SK-N-SH (cell line): ENCODE measurements around the gene CCDC154. TPM values are rescaled to one million over a fixed set of nuclear protein-coding genes. Genes with fewer than 3 reads are reported as not detected.

Source experiments
- CTCF ChIA-PET: fragments of 300-600, 350-600 bp; formaldehyde crosslinking; extraction: SDS; loops from one replicate; lab custom pipeline; 2021; lab: Yijun Ruan, JAX
- POLR2A ChIA-PET: fragments of 350-600 bp; sonication (Branson Sonifier 250); formaldehyde crosslinking; extraction: SDS; loops from one replicate; lab custom pipeline; 2020; ENCODE audit warnings: antibody characterized with exemption, inconsistent platforms; lab: Yijun Ruan, JAX
- DNase-seq: peaks from one replicate; pipeline ENCODE4 v3.0.0; 2012
- H2AFZ ChIP-seq: fragments of 200-600 bp; sonication (generic); 2 replicates; pipeline ENCODE4 v1.8.1; 2016; ENCODE audit warnings: antibody characterized with exemption, mild to moderate bottlenecking, low read depth
- H3F3A ChIP-seq: fragments of 200-600 bp; sonication (generic); replicated peaks from 2 replicates; pipeline ENCODE3; 2016; ENCODE audit warnings: antibody characterized with exemption, mild to moderate bottlenecking; ENCODE audit not compliant: insufficient read depth
- H3K27ac ChIP-seq, 2 experiments: fragments of 200-500 bp in 1 of 2; fragments of 200-600 bp in 1 of 2; sonication (Bioruptor generic) in 1 of 2; sonication (generic), shearing (Covaris generic) in 1 of 2; 2 replicates each; pipeline versions ENCODE4 v1.5.1 to v1.6.1; 2014 to 2016; ENCODE audit warnings: low read depth in 2 of 2, inconsistent platforms in 1 of 2, low read length in 1 of 2, mild to moderate bottlenecking in 1 of 2, mixed read lengths in 1 of 2
- H3K27me3 ChIP-seq: fragments of 200-600 bp; sonication (generic), shearing (Covaris generic); 2 replicates; pipeline ENCODE4 v1.6.1; 2016; ENCODE audit warnings: mixed run types; ENCODE audit not compliant: insufficient read depth
- H3K36me3 ChIP-seq, 2 experiments: fragments of 200-500 bp in 1 of 2; fragments of 200-600 bp in 1 of 2; sonication (Bioruptor generic) in 1 of 2; sonication (generic) in 1 of 2; replicated peaks in 1 of 2; 2 replicates each; pipeline versions ENCODE3 to v1.5.1; 2014 to 2016; ENCODE audit warnings: low read length in 1 of 2, mild to moderate bottlenecking in 1 of 2; ENCODE audit not compliant: insufficient read depth in 2 of 2, control insufficient read depth in 1 of 2
- H3K4me1 ChIP-seq, 2 experiments: fragments of 200-500 bp in 1 of 2; fragments of 200-600 bp in 1 of 2; sonication (Bioruptor generic) in 1 of 2; sonication (generic), shearing (Covaris generic) in 1 of 2; 2 replicates each; pipeline versions ENCODE4 v1.5.1 to v1.6.1; 2014 to 2016; ENCODE audit warnings: low read depth in 1 of 2, low read length in 1 of 2, mixed run types in 1 of 2; ENCODE audit not compliant: insufficient read depth in 2 of 2, control insufficient read depth in 1 of 2
- H3K4me2 ChIP-seq: fragments of 200-600 bp; sonication (generic), shearing (Covaris generic); 2 replicates; pipeline ENCODE4 v1.6.1; 2017; ENCODE audit warnings: mixed run types
- H3K4me3 ChIP-seq, 2 experiments: fragments of 200-500 bp in 1 of 2; fragments of 200-600 bp in 1 of 2; sonication (Bioruptor generic) in 1 of 2; sonication (generic), shearing (Covaris generic) in 1 of 2; 2 replicates each; pipeline versions ENCODE4 v1.5.1 to v1.8.1; 2014 to 2016; ENCODE audit warnings: low read depth in 2 of 2, inconsistent platforms in 1 of 2, low read length in 1 of 2, mild to moderate bottlenecking in 1 of 2, mixed read lengths in 1 of 2, moderate library complexity in 1 of 2
- H3K79me2 ChIP-seq: fragments of 200-600 bp; sonication (generic); 2 replicates; pipeline ENCODE4 v1.8.1; 2017; ENCODE audit warnings: mild to moderate bottlenecking; ENCODE audit not compliant: insufficient read depth
- H3K9ac ChIP-seq: fragments of 200-600 bp; sonication (generic); 2 replicates; pipeline ENCODE4 v1.6.1; 2017; ENCODE audit warnings: mixed run types
- H3K9me2 ChIP-seq: fragments of 200-600 bp; sonication (generic); 2 replicates; pipeline ENCODE4 v1.6.1; 2017; ENCODE audit warnings: mixed run types
- H3K9me3 ChIP-seq: fragments of 200-600 bp; sonication (generic); 2 replicates; pipeline ENCODE4 v1.6.1; 2017; ENCODE audit warnings: mixed run types, mild to moderate bottlenecking, moderate library complexity
- H4K20me1 ChIP-seq: fragments of 200-600 bp; sonication (generic); 2 replicates; pipeline ENCODE4 v1.6.1; 2017; ENCODE audit warnings: mild to moderate bottlenecking, mixed run types; ENCODE audit not compliant: insufficient read depth
- CHD2 ChIP-seq: fragments of 150-350 bp; IDR thresholded peaks from 2 replicates; pipeline ENCODE4 v1.6.1; 2018; ENCODE audit warnings: low read length; ENCODE audit not compliant: partially characterized antibody
- ELF1 ChIP-seq: IDR thresholded peaks from 2 replicates; pipeline ENCODE4 v1.4.0; 2012
- FOXM1 ChIP-seq: IDR thresholded peaks from 2 replicates; pipeline ENCODE4 v1.4.0; 2012; ENCODE audit warnings: low read depth, mild to moderate bottlenecking
- GATA2 ChIP-seq: sonication (generic); formaldehyde crosslinking; IDR thresholded peaks from 2 replicates; pipeline ENCODE4 v1.5.0; 2020; ENCODE audit warnings: mild to moderate bottlenecking, missing genetic modification reagents
- JUND ChIP-seq: IDR thresholded peaks from 2 replicates; pipeline ENCODE4 v1.4.0; 2012
- MEF2A ChIP-seq: IDR thresholded peaks from 2 replicates; pipeline ENCODE4 v1.4.0; 2012; ENCODE audit warnings: low read depth, borderline replicate concordance
- NFIC ChIP-seq: IDR thresholded peaks from 2 replicates; pipeline ENCODE4 v1.4.0; 2012; ENCODE audit warnings: borderline replicate concordance
- NRF1 ChIP-seq: IDR thresholded peaks from 2 replicates; pipeline ENCODE4 v1.6.1; 2012; ENCODE audit warnings: low read depth, mild to moderate bottlenecking, low read length
- TEAD4 ChIP-seq: IDR thresholded peaks from 2 replicates; pipeline ENCODE4 v1.4.0; 2012; ENCODE audit warnings: mild to moderate bottlenecking, borderline replicate concordance; ENCODE audit not compliant: insufficient read depth
- YY1 ChIP-seq: IDR thresholded peaks from 2 replicates; pipeline ENCODE4 v1.4.0; 2012; ENCODE audit warnings: low read depth, mild to moderate bottlenecking
- WGBS: methylation state at CpG from one replicate; pipeline ENCODE4 v1.1.6; 2017; ENCODE audit warnings: low lambda C conversion rate; 5-methylcytosine and 5-hydroxymethylcytosine counted together
- polyA plus RNA-seq, 3 experiments: library from polyadenylated mRNA; depleted of rRNA; stranded (reverse); fragments of >200 nt; gene quantifications; 2 replicates each; pipeline ENCODE4 v1.2.3, GENCODE V29; 2012
- TF ChIP-seq, protein P1 (sequence below): IDR thresholded peaks from 2 replicates; pipeline ENCODE4 v1.4.0; 2012; ENCODE audit warnings: low read depth
- TF ChIP-seq, protein P2 (sequence below): fragments of 150-350 bp; IDR thresholded peaks from 2 replicates; pipeline ENCODE4 v1.6.1; 2016; ENCODE audit warnings: mild to moderate bottlenecking, low read depth, low read length
- TF ChIP-seq, protein P3 (sequence below): IDR thresholded peaks from 2 replicates; pipeline ENCODE4 v1.4.0; 2012; ENCODE audit warnings: low read depth, borderline replicate concordance
- TF ChIP-seq, protein P4 (sequence below): IDR thresholded peaks from 2 replicates; pipeline ENCODE4; 2012
- TF ChIP-seq, protein P5 (sequence below): IDR thresholded peaks from 2 replicates; pipeline ENCODE4 v1.6.1; 2012; ENCODE audit warnings: mild to moderate bottlenecking, low read depth, low read length, moderate library complexity

Gene CCDC154
- polyA plus RNA-seq, 1 of the 3 experiments (the other 2 are of a cell fraction): 0.35 TPM

DNA sequence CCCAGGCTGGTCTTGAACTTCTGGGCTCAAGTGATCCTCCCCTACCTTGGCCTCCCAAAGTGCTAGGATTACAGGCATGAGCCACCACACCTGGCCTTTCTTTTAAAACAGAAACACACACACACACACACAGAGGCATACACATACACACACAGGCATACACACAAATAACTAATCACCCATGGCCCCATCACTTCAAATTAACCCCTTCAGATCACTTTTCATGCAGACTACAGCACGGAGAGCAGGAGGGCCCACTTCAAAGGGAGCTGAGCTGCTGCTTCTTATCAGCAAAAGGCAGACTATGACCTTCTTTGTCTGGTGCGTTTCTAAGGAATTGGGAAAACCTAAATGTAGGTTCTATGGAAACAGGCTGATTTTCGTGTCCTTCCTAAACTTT is 28.6 kb upstream of the CCDC154 start:
- Histone ChIP-seq H3K79me2 (peaks cover 64% of the 10 kb centered on the region), H3K9me3 (no peaks in the 10 kb centered on the region), H4K20me1 (0 out of 2 replicates have a peak, but pooled peaks cover under 1% of the 10 kb centered on the region), H2AFZ (no peak overlapping the region), H3K4me1 (peaks cover 5 to 11% of the 10 kb centered on the region in 2 experiments; a peak in 2 of 4 replicates), H3K9me2 (no peaks in the 10 kb centered on the region), H3K4me2 (no peak overlapping the region), H3K36me3 (no peaks in the 10 kb centered on the region), H3K27me3 (no peaks in the 10 kb centered on the region), H3K27ac (no peak overlapping the region), H3F3A (peaks cover 2% of the 10 kb centered on the region), H3K4me3 (no peak overlapping the region), H3K9ac (no peak overlapping the region)
- POLR2A ChIA-PET: no interaction called here
- no peak for DNase-seq
- 92% methylated on average over 3 of the region's 3 CpGs for WGBS
- TF ChIP-seq ELF1: no peak
- TF ChIP-seq GATA2: no peak
- TF ChIP-seq, protein P1, sequence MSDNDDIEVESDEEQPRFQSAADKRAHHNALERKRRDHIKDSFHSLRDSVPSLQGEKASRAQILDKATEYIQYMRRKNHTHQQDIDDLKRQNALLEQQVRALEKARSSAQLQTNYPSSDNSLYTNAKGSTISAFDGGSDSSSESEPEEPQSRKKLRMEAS: no peak
- no peak for TF ChIP-seq FOXM1
- TF ChIP-seq MEF2A: no peak
- TF ChIP-seq, protein P2, sequence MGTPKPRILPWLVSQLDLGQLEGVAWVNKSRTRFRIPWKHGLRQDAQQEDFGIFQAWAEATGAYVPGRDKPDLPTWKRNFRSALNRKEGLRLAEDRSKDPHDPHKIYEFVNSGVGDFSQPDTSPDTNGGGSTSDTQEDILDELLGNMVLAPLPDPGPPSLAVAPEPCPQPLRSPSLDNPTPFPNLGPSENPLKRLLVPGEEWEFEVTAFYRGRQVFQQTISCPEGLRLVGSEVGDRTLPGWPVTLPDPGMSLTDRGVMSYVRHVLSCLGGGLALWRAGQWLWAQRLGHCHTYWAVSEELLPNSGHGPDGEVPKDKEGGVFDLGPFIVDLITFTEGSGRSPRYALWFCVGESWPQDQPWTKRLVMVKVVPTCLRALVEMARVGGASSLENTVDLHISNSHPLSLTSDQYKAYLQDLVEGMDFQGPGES: no peak
- no peak for TF ChIP-seq JUND
- TF ChIP-seq, protein P3, sequence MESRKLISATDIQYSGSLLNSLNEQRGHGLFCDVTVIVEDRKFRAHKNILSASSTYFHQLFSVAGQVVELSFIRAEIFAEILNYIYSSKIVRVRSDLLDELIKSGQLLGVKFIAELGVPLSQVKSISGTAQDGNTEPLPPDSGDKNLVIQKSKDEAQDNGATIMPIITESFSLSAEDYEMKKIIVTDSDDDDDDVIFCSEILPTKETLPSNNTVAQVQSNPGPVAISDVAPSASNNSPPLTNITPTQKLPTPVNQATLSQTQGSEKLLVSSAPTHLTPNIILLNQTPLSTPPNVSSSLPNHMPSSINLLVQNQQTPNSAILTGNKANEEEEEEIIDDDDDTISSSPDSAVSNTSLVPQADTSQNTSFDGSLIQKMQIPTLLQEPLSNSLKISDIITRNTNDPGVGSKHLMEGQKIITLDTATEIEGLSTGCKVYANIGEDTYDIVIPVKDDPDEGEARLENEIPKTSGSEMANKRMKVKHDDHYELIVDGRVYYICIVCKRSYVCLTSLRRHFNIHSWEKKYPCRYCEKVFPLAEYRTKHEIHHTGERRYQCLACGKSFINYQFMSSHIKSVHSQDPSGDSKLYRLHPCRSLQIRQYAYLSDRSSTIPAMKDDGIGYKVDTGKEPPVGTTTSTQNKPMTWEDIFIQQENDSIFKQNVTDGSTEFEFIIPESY: no peak
- TF ChIP-seq NRF1: no peak
- TF ChIP-seq TEAD4: no peak
- no peak for TF ChIP-seq YY1
- TF ChIP-seq, protein P4, sequence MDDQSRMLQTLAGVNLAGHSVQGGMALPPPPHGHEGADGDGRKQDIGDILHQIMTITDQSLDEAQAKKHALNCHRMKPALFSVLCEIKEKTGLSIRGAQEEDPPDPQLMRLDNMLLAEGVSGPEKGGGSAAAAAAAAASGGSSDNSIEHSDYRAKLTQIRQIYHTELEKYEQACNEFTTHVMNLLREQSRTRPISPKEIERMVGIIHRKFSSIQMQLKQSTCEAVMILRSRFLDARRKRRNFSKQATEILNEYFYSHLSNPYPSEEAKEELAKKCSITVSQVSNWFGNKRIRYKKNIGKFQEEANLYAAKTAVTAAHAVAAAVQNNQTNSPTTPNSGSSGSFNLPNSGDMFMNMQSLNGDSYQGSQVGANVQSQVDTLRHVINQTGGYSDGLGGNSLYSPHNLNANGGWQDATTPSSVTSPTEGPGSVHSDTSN: no peak
- no peak for TF ChIP-seq NFIC
- TF ChIP-seq CHD2: no peak
- TF ChIP-seq, protein P5, sequence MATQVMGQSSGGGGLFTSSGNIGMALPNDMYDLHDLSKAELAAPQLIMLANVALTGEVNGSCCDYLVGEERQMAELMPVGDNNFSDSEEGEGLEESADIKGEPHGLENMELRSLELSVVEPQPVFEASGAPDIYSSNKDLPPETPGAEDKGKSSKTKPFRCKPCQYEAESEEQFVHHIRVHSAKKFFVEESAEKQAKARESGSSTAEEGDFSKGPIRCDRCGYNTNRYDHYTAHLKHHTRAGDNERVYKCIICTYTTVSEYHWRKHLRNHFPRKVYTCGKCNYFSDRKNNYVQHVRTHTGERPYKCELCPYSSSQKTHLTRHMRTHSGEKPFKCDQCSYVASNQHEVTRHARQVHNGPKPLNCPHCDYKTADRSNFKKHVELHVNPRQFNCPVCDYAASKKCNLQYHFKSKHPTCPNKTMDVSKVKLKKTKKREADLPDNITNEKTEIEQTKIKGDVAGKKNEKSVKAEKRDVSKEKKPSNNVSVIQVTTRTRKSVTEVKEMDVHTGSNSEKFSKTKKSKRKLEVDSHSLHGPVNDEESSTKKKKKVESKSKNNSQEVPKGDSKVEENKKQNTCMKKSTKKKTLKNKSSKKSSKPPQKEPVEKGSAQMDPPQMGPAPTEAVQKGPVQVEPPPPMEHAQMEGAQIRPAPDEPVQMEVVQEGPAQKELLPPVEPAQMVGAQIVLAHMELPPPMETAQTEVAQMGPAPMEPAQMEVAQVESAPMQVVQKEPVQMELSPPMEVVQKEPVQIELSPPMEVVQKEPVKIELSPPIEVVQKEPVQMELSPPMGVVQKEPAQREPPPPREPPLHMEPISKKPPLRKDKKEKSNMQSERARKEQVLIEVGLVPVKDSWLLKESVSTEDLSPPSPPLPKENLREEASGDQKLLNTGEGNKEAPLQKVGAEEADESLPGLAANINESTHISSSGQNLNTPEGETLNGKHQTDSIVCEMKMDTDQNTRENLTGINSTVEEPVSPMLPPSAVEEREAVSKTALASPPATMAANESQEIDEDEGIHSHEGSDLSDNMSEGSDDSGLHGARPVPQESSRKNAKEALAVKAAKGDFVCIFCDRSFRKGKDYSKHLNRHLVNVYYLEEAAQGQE: no peak
- CTCF ChIA-PET: no interaction called here
